Ishikawa (cell line): ENCODE results near the gene AP4E1.

ENCODE experiments used
- CEBPB ChIP-seq: IDR thresholded peaks from 2 replicates; pipeline ENCODE4 v1.6.1; 2012
- CREB1 ChIP-seq: IDR thresholded peaks from 2 replicates; pipeline ENCODE4 v1.6.1; 2012; ENCODE audit warnings: low read depth
- EGR1 ChIP-seq: IDR thresholded peaks from 2 replicates; pipeline ENCODE4 v1.6.1; 2012
- EP300 ChIP-seq: IDR thresholded peaks from 2 replicates; pipeline ENCODE4 v1.6.1; 2012; ENCODE audit warnings: borderline replicate concordance
- FOXM1 ChIP-seq: IDR thresholded peaks from 2 replicates; pipeline ENCODE4 v1.6.1; 2012; ENCODE audit warnings: low read depth, borderline replicate concordance
- NFIC ChIP-seq: IDR thresholded peaks from 2 replicates; pipeline ENCODE4 v1.6.1; 2012
- RAD21 ChIP-seq: IDR thresholded peaks from 2 replicates; pipeline ENCODE4 v1.6.1; 2012; ENCODE audit warnings: low read depth
- TAF1 ChIP-seq: IDR thresholded peaks from 2 replicates; pipeline ENCODE4 v1.6.1; 2012; ENCODE audit warnings: low read depth, mild to moderate bottlenecking
- TCF12 ChIP-seq: IDR thresholded peaks from 2 replicates; pipeline ENCODE4 v1.6.1; 2012; ENCODE audit warnings: low read depth
- TEAD4 ChIP-seq: IDR thresholded peaks from 2 replicates; pipeline ENCODE4 v1.6.1; 2012
- YY1 ChIP-seq: IDR thresholded peaks from 2 replicates; pipeline ENCODE4 v1.6.1; 2012; ENCODE audit warnings: low read depth
- ZBTB7A ChIP-seq: IDR thresholded peaks from 2 replicates; pipeline ENCODE4 v1.6.1; 2012; ENCODE audit warnings: low read depth
- TF ChIP-seq, protein P1 (sequence below): IDR thresholded peaks from 2 replicates; pipeline ENCODE4 v1.6.1; 2012; ENCODE audit warnings: low read depth, mild to moderate bottlenecking
- TF ChIP-seq, protein P2 (sequence below): IDR thresholded peaks from 2 replicates; pipeline ENCODE4 v1.6.1; 2012
- TF ChIP-seq, protein P3 (sequence below): IDR thresholded peaks from 2 replicates; pipeline ENCODE4 v1.6.1; 2012

AP4E1 gene

DNA sequence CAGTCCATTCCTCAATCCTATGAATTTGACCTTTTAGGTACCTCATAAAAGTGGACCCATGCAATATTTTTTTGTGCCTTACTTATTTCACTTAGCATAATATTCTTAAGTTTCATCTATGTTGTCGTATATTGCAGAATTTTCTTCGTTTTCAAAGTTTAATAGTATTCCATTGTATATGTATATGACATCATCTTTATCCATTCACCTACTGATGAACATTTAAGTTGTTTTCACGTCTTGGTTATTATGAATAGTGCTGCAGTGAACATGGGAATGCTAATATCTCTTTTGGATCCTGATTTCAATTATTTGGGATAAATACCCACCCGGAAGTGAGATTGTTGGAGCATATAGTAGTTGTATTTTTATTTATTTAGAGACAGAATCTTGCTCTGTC, 65.1 kb downstream of the AP4E1 start:
- TF ChIP-seq TCF12 (no peak), CREB1 (no peak), TAF1 (no peak), ZBTB7A (no peak), CEBPB (no peak), FOXM1 (no peak), EGR1 (no peak), RAD21 (no peak), NFIC (no peak), YY1 (no peak), TEAD4 (no peak), EP300 (no peak)
- TF ChIP-seq, protein P1, sequence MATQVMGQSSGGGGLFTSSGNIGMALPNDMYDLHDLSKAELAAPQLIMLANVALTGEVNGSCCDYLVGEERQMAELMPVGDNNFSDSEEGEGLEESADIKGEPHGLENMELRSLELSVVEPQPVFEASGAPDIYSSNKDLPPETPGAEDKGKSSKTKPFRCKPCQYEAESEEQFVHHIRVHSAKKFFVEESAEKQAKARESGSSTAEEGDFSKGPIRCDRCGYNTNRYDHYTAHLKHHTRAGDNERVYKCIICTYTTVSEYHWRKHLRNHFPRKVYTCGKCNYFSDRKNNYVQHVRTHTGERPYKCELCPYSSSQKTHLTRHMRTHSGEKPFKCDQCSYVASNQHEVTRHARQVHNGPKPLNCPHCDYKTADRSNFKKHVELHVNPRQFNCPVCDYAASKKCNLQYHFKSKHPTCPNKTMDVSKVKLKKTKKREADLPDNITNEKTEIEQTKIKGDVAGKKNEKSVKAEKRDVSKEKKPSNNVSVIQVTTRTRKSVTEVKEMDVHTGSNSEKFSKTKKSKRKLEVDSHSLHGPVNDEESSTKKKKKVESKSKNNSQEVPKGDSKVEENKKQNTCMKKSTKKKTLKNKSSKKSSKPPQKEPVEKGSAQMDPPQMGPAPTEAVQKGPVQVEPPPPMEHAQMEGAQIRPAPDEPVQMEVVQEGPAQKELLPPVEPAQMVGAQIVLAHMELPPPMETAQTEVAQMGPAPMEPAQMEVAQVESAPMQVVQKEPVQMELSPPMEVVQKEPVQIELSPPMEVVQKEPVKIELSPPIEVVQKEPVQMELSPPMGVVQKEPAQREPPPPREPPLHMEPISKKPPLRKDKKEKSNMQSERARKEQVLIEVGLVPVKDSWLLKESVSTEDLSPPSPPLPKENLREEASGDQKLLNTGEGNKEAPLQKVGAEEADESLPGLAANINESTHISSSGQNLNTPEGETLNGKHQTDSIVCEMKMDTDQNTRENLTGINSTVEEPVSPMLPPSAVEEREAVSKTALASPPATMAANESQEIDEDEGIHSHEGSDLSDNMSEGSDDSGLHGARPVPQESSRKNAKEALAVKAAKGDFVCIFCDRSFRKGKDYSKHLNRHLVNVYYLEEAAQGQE = no peak
- TF ChIP-seq, protein P2, sequence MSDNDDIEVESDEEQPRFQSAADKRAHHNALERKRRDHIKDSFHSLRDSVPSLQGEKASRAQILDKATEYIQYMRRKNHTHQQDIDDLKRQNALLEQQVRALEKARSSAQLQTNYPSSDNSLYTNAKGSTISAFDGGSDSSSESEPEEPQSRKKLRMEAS = no peak
- TF ChIP-seq, protein P3, sequence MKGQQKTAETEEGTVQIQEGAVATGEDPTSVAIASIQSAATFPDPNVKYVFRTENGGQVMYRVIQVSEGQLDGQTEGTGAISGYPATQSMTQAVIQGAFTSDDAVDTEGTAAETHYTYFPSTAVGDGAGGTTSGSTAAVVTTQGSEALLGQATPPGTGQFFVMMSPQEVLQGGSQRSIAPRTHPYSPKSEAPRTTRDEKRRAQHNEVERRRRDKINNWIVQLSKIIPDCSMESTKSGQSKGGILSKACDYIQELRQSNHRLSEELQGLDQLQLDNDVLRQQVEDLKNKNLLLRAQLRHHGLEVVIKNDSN = no peak

DNA sequence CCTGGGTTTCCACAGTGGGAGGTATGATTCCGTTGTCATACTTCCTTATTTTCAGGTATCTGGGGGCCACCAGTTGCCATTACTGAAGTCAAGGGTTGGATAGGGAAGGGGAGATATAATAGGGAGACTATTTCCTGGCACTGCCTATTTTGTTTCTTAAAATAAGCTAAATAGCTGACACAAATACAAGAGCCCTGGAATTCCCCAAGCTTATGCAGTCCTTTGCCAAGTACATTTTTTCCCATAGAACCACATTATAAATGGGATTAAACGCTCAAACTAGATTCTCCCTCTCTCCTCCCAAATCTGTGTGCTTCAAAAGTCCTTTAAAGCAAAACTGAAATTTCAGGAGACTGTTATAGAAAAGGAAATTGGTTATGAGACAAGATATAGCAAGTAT, 68.7 kb downstream of the AP4E1 start:
- TF ChIP-seq TCF12 (no peak), NFIC (no peak), EGR1 (no peak), ZBTB7A (no peak), CEBPB (no peak), CREB1 (no peak)

DNA sequence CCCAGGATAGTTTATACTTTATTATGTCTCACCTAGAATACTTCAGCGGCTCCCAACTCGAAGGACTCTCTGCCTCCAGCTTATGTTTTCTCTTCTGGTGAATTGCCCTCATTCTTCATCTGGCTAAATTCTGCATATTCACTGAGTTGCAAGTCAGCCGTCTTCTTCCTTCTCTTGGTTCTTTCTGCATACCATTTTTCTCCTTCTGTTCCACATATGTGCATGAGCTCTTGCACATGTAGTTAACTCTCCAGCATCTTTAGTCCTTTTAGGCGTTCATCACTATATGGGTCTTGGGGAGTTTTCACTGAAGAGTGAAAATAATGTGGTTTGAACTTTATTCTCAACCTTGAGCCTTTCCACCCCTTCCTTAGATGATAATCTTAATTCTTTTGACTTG, 70.1 kb downstream of the AP4E1 start:
- TF ChIP-seq TAF1 (no peak), FOXM1 (no peak), TEAD4 (no peak), YY1 (no peak), CREB1 (no peak), RAD21 (no peak), NFIC (no peak), EGR1 (no peak), CEBPB (no peak), EP300 (no peak), TCF12 (no peak), ZBTB7A (no peak)
- TF ChIP-seq, protein P2 = no peak
- TF ChIP-seq, protein P3 = no peak
- TF ChIP-seq, protein P1 = no peak

DNA sequence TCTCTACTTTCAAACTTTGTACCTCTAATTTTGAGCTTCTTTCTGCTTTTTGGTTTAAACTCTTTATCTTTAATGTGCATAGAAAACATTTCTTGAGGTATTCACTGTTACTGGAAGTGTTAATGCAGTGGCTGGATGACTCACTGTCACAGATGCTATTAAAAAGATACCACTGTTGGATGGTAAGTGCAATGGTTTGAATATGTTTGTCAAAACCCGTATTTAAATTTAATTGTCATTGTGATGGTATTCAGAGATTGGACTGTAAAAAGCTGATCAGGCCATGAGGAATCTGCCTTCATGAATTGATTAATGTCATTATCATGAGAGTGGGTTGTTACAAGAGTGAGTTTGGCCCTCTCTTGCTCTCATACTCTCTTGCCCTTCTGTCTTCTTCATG, 70.6 kb downstream of the AP4E1 start:
- TF ChIP-seq CEBPB = no peak

DNA sequence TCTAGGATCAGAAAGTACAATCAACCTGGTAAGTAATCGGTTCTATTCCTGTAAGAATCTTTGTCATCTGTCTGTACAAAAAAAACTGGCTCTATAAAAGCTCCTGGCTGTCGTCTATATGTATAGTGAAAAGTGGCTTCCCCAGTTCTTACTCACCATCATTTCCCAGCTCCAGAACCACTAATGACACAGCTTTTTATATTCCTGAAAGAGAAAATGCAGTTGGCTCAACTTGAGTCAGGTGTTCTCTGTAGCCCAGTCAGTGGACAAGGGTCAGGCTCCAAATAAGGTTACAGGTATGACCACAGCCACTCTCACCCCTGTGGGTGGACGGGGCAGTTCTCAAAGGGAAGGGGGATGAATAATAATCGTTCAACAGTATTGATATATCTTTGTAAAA, 85.1 kb downstream of the AP4E1 start:
- TF ChIP-seq, protein P1 = no peak
- no peak for TF ChIP-seq EP300
- no peak for TF ChIP-seq RAD21
- TF ChIP-seq NFIC = no peak
- TF ChIP-seq TAF1 = no peak
- TF ChIP-seq FOXM1 = no peak
- TF ChIP-seq YY1 = no peak
- no peak for TF ChIP-seq TCF12
- no peak for TF ChIP-seq EGR1
- no peak for TF ChIP-seq CEBPB
- no peak for TF ChIP-seq ZBTB7A
- no peak for TF ChIP-seq TEAD4
- no peak for TF ChIP-seq CREB1
- TF ChIP-seq, protein P2 = no peak
- TF ChIP-seq, protein P3 = no peak
